ENCODE data around the gene CASQ2.

DNA sequence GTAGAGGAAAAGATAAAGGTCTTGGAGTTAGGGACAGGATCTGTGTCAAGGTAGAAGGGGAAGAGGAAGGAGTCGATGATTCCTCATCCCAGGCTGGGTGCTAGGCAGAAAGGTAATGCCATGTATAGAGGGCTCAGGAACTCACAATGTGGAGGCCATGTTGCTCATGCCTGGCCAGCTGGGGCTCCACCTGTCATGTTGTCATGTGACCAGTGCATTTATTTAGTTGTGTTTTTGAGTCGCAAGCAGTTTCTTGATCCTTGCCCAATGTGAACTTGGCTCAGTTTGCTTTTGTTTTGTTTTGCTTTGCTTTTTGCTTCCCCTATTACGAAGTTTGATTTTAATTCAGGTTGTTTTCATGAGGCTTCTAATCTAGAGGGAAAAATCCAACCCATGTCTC lies 5.7 kb downstream of the CASQ2 start:
- TF ChIP-seq REST (IDR thresholded peaks at IDR 0.05; ENCODE audit: low read depth) (no peak), EZH2 (IDR thresholded peaks at IDR 0.05) (no peak), EGR1 (IDR thresholded peaks at IDR 0.05; ENCODE audit: low read depth) (no peak), EZH2phosphoT487 (IDR thresholded peaks at IDR 0.05; ENCODE audit: borderline replicate concordance) (no peak)
- TF ChIP-seq, protein P1, sequence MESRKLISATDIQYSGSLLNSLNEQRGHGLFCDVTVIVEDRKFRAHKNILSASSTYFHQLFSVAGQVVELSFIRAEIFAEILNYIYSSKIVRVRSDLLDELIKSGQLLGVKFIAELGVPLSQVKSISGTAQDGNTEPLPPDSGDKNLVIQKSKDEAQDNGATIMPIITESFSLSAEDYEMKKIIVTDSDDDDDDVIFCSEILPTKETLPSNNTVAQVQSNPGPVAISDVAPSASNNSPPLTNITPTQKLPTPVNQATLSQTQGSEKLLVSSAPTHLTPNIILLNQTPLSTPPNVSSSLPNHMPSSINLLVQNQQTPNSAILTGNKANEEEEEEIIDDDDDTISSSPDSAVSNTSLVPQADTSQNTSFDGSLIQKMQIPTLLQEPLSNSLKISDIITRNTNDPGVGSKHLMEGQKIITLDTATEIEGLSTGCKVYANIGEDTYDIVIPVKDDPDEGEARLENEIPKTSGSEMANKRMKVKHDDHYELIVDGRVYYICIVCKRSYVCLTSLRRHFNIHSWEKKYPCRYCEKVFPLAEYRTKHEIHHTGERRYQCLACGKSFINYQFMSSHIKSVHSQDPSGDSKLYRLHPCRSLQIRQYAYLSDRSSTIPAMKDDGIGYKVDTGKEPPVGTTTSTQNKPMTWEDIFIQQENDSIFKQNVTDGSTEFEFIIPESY (IDR thresholded peaks at IDR 0.05; ENCODE audit: extremely low read depth, insufficient replicate concordance, low read length) = no peak
- TF ChIP-seq, protein P2, sequence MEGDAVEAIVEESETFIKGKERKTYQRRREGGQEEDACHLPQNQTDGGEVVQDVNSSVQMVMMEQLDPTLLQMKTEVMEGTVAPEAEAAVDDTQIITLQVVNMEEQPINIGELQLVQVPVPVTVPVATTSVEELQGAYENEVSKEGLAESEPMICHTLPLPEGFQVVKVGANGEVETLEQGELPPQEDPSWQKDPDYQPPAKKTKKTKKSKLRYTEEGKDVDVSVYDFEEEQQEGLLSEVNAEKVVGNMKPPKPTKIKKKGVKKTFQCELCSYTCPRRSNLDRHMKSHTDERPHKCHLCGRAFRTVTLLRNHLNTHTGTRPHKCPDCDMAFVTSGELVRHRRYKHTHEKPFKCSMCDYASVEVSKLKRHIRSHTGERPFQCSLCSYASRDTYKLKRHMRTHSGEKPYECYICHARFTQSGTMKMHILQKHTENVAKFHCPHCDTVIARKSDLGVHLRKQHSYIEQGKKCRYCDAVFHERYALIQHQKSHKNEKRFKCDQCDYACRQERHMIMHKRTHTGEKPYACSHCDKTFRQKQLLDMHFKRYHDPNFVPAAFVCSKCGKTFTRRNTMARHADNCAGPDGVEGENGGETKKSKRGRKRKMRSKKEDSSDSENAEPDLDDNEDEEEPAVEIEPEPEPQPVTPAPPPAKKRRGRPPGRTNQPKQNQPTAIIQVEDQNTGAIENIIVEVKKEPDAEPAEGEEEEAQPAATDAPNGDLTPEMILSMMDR (IDR thresholded peaks at IDR 0.05 in 2 of 3, conservative IDR thresholded peaks at IDR 0.05 in 1 of 3; ENCODE audit: borderline replicate concordance in 1 of 3, insufficient read depth in 1 of 3, low read depth in 2 of 3, low read length in 2 of 3) = no peak
